ENCODE data around the gene CAMK2N1. TPM values are rescaled to one million over a fixed set of nuclear protein-coding genes. Genes with fewer than 3 reads are reported as not detected.

The CAMK2N1 gene
- total and polyA plus RNA-seq, 2 of the 8 experiments (the other 6 are each of a cell fraction or from before 2014, with no cell fraction given), result 2.3 to 5.6 TPM

GRCh38 chr1:20507564-20508410, 21.8 kb upstream of the CAMK2N1 start, which contains the start of gene MUL1 (continued):
- TF ChIP-seq BCL11A (IDR thresholded peaks at IDR 0.05; ENCODE audit: low read depth in 2 of 2, low read length in 2 of 2) (no peak), POLR2AphosphoS5 (IDR thresholded peaks at IDR 0.05; ENCODE audit: low read depth, low read length) (peak; percentile 81), ASH2L (IDR thresholded peaks at IDR 0.05; ENCODE audit: low read length) (peak; percentile 93), MAFK (IDR thresholded peaks at IDR 0.05; ENCODE audit: low read depth, low read length) (no peak), ATF3 (IDR thresholded peaks at IDR 0.05; ENCODE audit: insufficient read depth, low read depth, low read length) (peak; percentile 62; the same call in 1 of the 2 replicates), KDM5A (IDR thresholded peaks at IDR 0.05; ENCODE audit: low read length) (peak; percentile 89), TBP (IDR thresholded peaks at IDR 0.05; ENCODE audit: low read depth, low read length) (peak; percentile 67; the same call in 1 of the 2 replicates), KDM4A (IDR thresholded peaks at IDR 0.05; ENCODE audit: low read depth, low read length, severe bottlenecking) (peak; percentile 94), SAP30 (IDR thresholded peaks at IDR 0.05; ENCODE audit: insufficient read depth, insufficient replicate concordance, low read length) (peak; percentile 44), MAX (IDR thresholded peaks at IDR 0.05) (peak; percentile 62), GABPA (IDR thresholded peaks at IDR 0.05; ENCODE audit: borderline replicate concordance, insufficient read depth, low read length) (peak; percentile 98), TAF1 (IDR thresholded peaks at IDR 0.05; ENCODE audit: low read depth, low read length) (peak; percentile 67; the same call in 1 of the 2 replicates), CHD1 (IDR thresholded peaks at IDR 0.05; ENCODE audit: low read depth, low read length) (no peak), ATF2 (IDR thresholded peaks at IDR 0.05; ENCODE audit: low read length) (0 out of 2 replicates have a peak, but pooled peaks have one; percentile 27), POLR2A (IDR thresholded peaks at IDR 0.05; ENCODE audit: control extremely low read depth in 1 of 2, low read depth in 2 of 2, low read length in 2 of 2) (peak; percentile 85 to 87)

Measured in H1 (cell line).